ENCODE data around the gene ZC3H12A. TPM values are rescaled to one million over a fixed set of nuclear protein-coding genes. Genes with fewer than 3 reads are reported as not detected.
A peak's percentile ranks its signal among the peaks of the same experiment; 100 is the strongest.
"Not testable (repeated sequence)": the region's sequence is repeated elsewhere in the genome, so short reads cannot be mapped to it uniquely, and the experiment has no call there.

The ZC3H12A gene
- polyA plus RNA-seq, 4 donors, result 1.9 to 2.6 (median 2.0) TPM

DNA sequence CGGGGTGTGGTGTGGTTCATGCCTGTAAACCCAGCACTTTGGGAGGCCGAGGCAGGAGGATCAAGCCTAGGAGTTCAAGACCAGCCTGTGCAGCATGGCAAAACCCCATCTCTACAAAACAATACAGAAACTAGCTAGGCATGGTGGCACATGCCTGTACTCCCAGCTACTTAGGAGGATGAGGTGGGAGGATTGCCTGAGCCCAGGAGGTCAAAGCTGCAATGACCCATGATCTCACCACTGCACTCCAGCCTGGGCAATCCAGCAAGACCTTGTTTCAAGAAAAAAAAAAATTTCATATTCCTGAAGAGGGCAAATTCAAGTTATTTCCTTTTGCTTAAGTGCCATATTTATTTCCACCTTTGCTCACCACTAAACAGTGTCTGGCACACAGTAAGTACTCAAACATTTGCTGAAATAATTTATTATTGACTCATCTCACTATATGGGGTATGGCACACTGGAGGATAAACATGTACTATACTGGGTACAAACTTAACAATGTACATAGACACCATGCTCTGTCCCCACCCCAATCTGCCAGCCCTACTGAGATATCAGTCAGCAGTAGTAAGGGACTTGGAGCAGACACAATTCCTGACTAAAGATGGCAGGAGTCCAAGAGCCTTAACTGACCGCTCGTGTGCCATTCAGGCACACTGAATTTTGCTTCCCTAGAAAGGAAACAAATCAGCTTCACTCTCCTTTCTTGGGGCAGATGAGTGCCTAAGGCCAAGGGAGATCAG, 24.7 kb downstream of the ZC3H12A start:
- DNase-seq (ENCODE audit: low read depth in 4 of 4, low spot score in 3 of 4), result no peak

- DNase-seq (ENCODE audit: low read depth in 4 of 4, low spot score in 3 of 4), result no peak
Measured at GRCh38 chr1:37501661-37502060, 27.3 kb downstream of the ZC3H12A start.

- no peak for DNase-seq (ENCODE audit: low read depth in 4 of 4, low spot score in 3 of 4)
Measured at GRCh38 chr1:37502104-37502503, 27.7 kb downstream of the ZC3H12A start.

DNA sequence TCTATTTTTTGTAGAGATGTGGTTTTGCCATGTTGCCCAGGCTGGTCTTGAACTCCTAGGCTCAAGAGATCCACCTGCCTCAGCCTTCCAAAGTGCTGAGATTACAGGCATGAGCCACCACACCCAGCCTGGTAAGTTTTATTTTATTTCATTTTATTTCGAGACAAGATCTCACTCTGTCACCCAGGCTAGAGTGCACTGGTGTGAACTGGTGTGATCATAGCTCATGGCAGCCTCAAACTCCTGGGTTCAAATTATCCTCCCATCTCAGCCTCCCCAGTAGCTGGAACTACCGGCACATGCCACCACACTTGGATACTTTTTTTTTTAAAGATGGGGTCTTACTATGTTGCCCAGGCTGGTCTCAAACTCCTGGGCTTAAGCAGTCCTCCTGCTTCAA, 28.4 kb downstream of the ZC3H12A start:
- DNase-seq (ENCODE audit: low read depth in 4 of 4, low spot score in 3 of 4), result not testable (repeated sequence)

DNA sequence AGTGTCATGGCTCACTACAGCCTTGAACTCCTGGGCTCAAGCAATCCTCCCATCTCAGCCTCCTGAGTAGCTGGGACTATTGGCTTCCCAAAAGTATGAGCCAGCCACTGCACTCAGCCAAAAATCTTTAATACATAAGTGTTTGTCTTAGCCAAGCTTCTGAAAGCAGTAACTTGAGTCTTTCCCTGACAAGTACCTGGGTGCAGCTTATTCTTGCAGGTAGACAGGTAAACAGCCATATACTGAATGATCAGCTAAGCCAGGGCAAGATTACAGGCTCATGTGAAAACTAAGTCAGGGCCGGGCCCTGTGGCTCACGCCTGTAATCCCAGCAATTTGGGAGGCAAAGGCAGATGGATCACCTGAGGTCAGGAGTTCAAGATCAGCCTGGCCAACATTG, 32.4 kb downstream of the ZC3H12A start:
- DNase-seq (ENCODE audit: low read depth in 4 of 4, low spot score in 3 of 4), result no peak

GRCh38 chr1:37509181-37509580, 34.8 kb downstream of the ZC3H12A start:
- DNase-seq (ENCODE audit: low read depth in 4 of 4, low spot score in 3 of 4), result no peak

- peak in 1 of 4 donors; percentile 26 for DNase-seq (ENCODE audit: low read depth in 4 of 4, low spot score in 3 of 4)
Measured at GRCh38 chr1:37513795-37514349, 39.5 kb downstream of the ZC3H12A start.

DNA sequence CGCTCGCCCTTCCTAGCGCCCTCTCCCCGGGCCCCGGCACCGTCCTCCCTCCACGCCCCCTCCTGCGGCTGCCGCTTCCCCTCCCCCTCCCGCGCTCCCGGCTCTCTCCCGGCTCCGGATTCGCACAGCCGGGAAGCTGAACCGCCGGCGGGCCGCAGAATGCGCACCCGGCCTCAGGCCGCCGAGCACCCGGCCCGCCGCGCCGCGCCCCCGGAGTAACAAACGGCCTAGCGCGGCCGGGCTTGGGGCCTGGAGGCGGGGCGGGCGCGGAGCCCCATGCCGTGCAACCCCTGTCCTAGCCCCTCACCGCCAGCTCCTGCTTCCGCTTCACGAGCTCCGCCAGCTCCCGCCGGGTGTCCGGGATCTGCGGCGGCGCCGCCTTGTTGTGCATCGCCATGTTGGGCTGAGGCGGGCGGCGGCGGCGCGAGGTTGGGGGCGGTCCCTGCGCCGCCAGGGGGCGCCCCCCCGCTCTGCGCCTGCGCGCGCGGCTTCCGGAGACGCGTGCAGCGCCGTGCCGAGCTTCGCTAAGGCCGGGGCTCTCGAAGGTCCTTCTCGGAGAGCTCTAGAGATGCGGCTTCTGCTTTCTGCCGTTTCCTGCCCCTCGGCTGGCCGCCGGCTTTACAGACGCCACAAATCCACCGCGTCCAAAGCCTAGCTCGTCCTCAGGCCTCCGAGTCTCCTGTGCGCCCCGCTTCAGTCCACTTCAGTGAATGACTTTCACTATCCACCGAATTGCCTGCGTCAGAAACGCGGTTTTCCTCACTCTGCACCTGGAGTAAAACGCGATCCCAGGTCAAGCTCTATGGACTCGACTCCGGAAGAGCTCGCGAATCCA, 40.2 kb downstream of the ZC3H12A start, which contains the start of gene MEAF6:
TSS of gene MEAF6 (minus strand) at position 417 of the 835 bp plus-strand sequence. CDS start at position 397, 20 bp downstream.
- peak; percentile 65 to 84 (median 70) for DNase-seq (ENCODE audit: low read depth in 4 of 4, low spot score in 3 of 4)

GRCh38 chr1:37515185-37516034, 41.0 kb downstream of the ZC3H12A start:
- DNase-seq (ENCODE audit: low read depth in 4 of 4, low spot score in 3 of 4), result no peak

- no peak for DNase-seq (ENCODE audit: low read depth in 4 of 4, low spot score in 3 of 4)
Measured at GRCh38 chr1:37517569-37517968, 43.2 kb downstream of the ZC3H12A start.

GRCh38 chr1:37518241-37518640, 43.9 kb downstream of the ZC3H12A start:
- not testable (repeated sequence) for DNase-seq (ENCODE audit: low read depth in 4 of 4, low spot score in 3 of 4)

DNA sequence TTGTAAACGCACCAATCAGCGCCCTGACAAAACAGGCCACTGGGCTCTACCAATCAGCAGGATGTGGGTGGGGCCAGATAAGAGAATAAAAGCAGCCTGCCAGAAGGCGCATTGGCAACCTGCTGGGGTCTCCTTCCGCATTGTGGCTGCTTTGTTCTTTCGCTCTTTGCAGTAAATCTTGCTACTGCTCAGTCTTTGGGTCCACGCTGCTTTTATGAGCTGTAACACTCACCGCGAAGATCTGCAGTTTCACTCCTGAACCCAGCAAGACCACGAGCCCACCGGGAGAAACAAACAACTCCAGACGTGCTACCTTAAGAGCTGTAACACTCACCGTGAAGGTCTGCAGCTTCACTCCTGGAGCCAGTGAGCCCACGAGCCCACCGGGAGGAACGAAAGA, 44.5 kb downstream of the ZC3H12A start:
- DNase-seq (ENCODE audit: low read depth in 4 of 4, low spot score in 3 of 4), result not testable (repeated sequence)

DNA sequence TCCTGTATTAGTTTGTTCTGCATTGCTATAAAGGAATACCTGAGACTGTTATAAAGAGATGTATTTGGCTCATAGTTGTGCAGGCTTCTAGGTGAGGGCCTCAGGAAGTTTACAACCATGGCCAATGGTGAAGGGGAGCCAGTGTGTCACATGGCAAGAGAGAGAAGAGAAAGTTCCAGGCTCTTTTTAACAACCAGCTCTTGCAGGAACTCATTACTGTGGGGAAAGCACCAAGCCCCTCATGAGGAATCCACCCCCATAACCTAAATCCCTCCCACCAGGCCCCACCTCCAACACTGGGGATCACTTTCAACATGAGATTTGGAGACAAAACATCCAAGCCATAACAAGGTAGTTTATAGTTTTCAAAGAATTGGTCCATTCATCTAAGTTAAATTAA, 45.2 kb downstream of the ZC3H12A start:
- no peak for DNase-seq (ENCODE audit: low read depth in 4 of 4, low spot score in 3 of 4)

- not testable (repeated sequence) for DNase-seq (ENCODE audit: low read depth in 4 of 4, low spot score in 3 of 4)
Measured at GRCh38 chr1:37529888-37530287, 55.5 kb downstream of the ZC3H12A start.

- not testable (repeated sequence) for DNase-seq (ENCODE audit: low read depth in 4 of 4, low spot score in 3 of 4)
Measured at GRCh38 chr1:37532418-37533156, 58.2 kb downstream of the ZC3H12A start.

DNA sequence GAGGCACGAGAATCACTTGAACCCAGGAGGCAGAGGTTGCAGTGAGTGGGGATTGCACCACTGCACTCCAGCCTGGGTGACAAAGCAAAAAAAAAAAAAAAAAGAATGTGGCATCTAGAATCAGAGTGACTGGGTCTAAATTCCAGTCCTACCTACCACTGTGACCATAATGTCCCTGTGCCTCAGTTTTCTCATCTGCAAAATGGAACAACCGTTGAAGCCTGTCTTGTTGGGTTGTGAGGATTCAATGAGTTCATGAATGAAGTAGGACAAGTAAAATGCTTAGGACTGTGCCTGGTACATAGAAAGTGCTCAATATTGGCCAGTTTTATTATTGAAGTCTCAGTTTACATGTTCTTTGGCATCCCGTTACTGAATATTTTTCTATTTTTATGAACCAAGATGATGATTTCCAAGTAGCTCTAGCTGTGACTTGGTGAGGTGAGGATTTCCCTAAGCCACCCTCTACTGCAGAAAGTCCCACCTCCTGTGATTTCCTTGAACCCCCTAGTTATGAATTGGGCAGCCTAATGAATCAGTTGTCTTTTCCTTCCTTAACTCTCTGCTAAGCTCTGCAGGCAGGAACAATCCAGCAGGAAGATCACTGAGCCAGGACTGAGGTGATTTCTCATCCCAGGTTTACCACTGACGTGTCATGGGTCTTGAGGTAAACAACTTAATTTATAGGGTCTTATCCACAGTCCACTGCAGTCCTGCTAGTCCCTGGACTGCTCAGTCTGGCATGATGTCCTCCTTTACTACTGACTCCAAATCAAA, 59.1 kb downstream of the ZC3H12A start:
- DNase-seq (ENCODE audit: low read depth in 4 of 4, low spot score in 3 of 4), result no peak
